Colonic mucosa (tissue), 4 donors: Measurements from ENCODE around the gene TMED10. TPM values are rescaled to one million over a fixed set of nuclear protein-coding genes. Genes with fewer than 3 reads are reported as not detected.

Source experiments
- DNase-seq: peaks from one replicate; pipeline ENCODE4 v3.0.0-alpha.2; 2020
- H3K27ac ChIP-seq: fragments of 200-600 bp; one replicate; pipeline ENCODE4 v1.8.0; 2021
- H3K27me3 ChIP-seq: fragments of 200-600 bp; one replicate; pipeline ENCODE4 v1.8.0; 2021
- H3K36me3 ChIP-seq: fragments of 200-600 bp; one replicate; pipeline ENCODE4 v1.8.0; 2021
- H3K4me1 ChIP-seq: fragments of 200-600 bp; one replicate; pipeline ENCODE4 v1.8.0; 2021; ENCODE audit warnings: mild to moderate bottlenecking
- H3K4me3 ChIP-seq: fragments of 200-600 bp; one replicate; pipeline ENCODE4 v1.8.0; 2021
- H3K9ac ChIP-seq, 2 donors: one replicate each; pipeline ENCODE4 v1.7.0; 2013; ENCODE audit warnings: control low read depth in 2 of 2, low read depth in 2 of 2, low read length in 2 of 2
- H3K9me3 ChIP-seq: fragments of 200-600 bp; one replicate; pipeline ENCODE4 v1.8.0; 2021
- intact Hi-C: fragments of 100-400 bp; cut with DNase I; formaldehyde crosslinking; loops from one replicate; pipeline ENCODE4 v1.14.1; 2022
- total RNA-seq, 2 donors: library from RNA; stranded (reverse); fragmentation: NEBNext Ultra II Directional in 1 of 2; extraction: Animal tissue kit (Norgen Biotek cat#: 25700) in 1 of 2; gene quantifications; one replicate each; pipeline ENCODE4 v1.2.1, GENCODE V29; 2021
- TF ChIP-seq, protein P1 (sequence below): fragments of 200-600 bp; IDR thresholded peaks from one replicate; pipeline ENCODE4 v1.8.0; 2022; ENCODE audit warnings: antibody characterized with exemption, mild to moderate bottlenecking
- donor health status: healthy.
- donor health status: DM: no; HTN: no; CAD: no.
- donor health status: DM: no; HTN: no; CAD: no.

Gene TMED10
- total RNA-seq, 2 donors from 2014 or later: 387 to 432 TPM

DNA sequence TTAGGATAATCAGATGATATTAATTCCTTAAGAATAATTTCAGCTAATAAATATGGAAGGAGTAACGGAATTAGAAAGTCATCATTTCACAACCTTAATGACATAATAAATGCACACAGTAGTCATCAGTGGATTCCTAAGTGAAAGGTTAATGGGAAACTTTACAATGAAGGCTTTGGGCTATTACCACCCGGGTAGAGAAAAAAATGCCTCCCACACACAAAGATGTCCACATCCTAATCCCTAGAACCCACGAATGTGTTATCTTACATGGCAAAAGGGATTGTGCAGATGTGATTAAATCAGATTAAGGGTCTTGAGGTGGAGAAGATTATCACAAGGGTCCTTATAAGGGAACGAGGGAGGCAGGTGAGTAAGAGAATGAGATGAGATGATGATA, 5.6 kb downstream of the TMED10 start:
- intact Hi-C loops: no loop called here
- TF ChIP-seq, protein P1, sequence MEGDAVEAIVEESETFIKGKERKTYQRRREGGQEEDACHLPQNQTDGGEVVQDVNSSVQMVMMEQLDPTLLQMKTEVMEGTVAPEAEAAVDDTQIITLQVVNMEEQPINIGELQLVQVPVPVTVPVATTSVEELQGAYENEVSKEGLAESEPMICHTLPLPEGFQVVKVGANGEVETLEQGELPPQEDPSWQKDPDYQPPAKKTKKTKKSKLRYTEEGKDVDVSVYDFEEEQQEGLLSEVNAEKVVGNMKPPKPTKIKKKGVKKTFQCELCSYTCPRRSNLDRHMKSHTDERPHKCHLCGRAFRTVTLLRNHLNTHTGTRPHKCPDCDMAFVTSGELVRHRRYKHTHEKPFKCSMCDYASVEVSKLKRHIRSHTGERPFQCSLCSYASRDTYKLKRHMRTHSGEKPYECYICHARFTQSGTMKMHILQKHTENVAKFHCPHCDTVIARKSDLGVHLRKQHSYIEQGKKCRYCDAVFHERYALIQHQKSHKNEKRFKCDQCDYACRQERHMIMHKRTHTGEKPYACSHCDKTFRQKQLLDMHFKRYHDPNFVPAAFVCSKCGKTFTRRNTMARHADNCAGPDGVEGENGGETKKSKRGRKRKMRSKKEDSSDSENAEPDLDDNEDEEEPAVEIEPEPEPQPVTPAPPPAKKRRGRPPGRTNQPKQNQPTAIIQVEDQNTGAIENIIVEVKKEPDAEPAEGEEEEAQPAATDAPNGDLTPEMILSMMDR: no peak
- Histone ChIP-seq H3K27ac (no peak overlapping the region), H3K4me3 (no peak overlapping the region), H3K36me3 (no peaks in the 10 kb centered on the region), H3K9ac (no peak overlapping the region), H3K9me3 (no peaks in the 10 kb centered on the region), H3K4me1 (peaks cover 18% of the 10 kb centered on the region), H3K27me3 (no peaks in the 10 kb centered on the region)
- DNase-seq: no peak

DNA sequence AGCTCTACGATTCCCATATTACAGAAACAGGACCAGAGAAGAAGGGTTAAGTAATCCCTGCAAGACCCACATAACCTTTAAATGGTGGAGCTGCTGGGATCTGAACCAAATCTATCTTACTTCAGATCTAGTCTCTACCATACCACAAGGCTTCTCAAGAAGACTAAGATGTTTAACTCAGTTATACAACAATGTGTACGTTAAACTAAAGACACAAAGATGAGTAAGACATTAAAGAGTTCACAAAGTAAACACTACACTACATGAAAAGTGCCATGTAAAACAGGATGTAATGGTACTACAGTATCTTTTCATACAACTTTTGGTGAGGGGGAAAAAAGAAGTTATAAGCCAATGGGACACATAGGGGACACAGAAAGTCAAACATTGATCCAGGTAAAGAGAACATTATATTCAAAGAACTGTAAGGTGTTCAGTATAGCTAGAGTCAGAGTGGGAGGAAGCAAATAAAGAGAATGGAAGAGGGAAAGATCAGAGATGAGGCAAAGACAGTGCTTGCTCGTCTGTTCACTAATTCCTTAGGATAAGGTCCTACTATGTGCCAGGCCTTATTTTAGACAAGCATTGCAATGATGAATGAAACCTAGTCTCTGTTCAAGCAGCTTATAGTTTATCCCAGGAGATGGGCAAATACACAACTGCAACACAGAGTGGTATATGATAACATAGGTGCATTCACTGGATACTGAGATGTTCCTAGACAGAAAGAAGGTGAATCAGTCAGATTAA, 7.7 kb downstream of the TMED10 start:
- H3K4me3 ChIP-seq: no peak overlapping the region
- TF ChIP-seq, protein P1: no peak
- H3K4me1 ChIP-seq: peaks cover 6% of the 10 kb centered on the region
- H3K9me3 ChIP-seq: no peaks in the 10 kb centered on the region
- no peak for DNase-seq
- no peak overlapping the region for H3K27ac ChIP-seq
- intact Hi-C loops: no loop called here
- H3K36me3 ChIP-seq: no peaks in the 10 kb centered on the region
- no peak overlapping the region for H3K9ac ChIP-seq
- H3K27me3 ChIP-seq: no peaks in the 10 kb centered on the region

DNA sequence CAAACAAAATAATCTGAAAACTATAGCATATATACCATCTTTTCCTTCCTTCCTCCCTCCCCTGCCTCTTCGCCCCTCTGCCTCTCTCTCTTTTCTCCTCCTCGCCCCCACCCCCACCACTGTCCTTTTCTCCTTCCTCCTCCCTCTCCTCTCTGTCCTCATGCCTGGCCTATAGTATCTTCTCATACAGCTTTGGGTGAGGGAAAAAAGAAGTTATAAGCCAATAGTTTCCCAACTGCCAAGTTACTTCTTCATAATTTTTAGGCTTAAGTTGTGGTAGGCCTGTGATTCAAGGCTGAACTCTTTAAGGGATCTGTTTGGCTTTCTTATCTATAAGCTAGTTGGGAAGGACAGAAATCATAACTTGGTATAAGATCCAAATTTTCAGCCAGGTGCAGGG, 9.1 kb downstream of the TMED10 start:
- Histone ChIP-seq H3K4me1 (no peaks in the 10 kb centered on the region), H3K36me3 (no peaks in the 10 kb centered on the region), H3K4me3 (no peak overlapping the region), H3K9ac (no peak overlapping the region), H3K27ac (no peak overlapping the region), H3K9me3 (no peaks in the 10 kb centered on the region), H3K27me3 (no peaks in the 10 kb centered on the region)
- TF ChIP-seq, protein P1: no peak
- DNase-seq: no peak
- intact Hi-C loops: no loop called here

DNA sequence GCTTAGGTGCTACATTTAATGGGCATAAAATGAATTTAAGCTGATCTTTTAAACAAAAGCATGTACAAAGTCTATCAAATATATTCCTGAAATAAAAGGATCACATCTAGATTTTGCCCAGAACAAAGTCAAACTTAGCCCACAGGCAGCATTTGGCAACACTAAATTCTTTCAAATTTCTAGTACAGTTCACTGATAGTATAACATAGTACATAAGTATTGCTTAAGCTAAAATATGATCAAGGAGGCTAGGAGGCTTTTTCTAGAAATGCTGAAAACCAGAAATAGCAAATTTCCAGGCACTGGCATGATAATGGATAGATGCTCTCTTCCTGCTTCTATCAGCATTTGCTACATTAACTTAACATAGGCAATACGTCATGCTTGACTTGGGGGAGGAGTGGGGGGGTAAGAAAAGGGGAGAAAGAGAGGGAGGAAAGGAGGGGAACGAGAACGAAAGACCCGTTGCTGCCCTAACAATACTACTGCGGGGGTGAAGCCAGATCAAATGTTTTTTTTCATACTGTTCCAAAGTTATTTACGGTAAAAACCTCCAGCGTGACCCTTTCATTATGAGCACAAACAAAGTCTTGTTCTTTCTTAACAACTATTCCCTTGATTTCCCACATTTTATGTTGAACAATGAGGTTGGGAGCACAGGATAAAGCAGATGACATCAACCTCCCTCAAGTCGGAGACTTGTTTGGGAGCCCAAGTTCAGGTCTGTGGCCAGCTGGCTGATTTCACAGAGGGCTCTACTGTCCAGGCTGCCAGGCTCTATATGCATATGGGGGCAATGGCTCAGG, 10.6 kb downstream of the TMED10 start:
- Histone ChIP-seq H3K9me3 (no peaks in the 10 kb centered on the region), H3K4me1 (no peaks in the 10 kb centered on the region), H3K4me3 (no peak overlapping the region), H3K36me3 (no peaks in the 10 kb centered on the region), H3K27me3 (no peaks in the 10 kb centered on the region), H3K27ac (no peak overlapping the region), H3K9ac (no peak overlapping the region)
- no peak for DNase-seq
- TF ChIP-seq, protein P1: no peak
- intact Hi-C loops: no loop called here

DNA sequence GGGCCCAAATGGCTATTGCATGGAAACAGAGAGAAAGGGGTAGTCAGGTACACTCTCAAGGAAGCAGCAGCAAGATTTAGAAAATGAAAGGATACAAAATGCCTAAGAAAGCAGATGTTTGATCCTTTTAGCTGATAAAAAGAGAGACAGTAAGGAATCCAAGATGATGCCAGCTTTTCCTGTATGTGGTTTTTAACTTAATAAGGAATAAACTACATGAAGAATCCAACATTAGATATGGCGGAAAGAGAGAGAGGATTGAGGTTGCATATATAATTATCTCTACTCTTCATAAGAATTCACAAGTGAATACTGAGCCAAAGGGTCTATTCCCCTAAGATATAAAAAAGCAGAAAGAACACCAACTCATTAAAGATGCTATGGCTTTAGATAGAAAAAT, 11.6 kb downstream of the TMED10 start:
- peaks cover 2% of the 10 kb centered on the region for H3K4me1 ChIP-seq
- DNase-seq: no peak

More for the DNA sequence above, 11.6 kb downstream of the TMED10 start:
- Histone ChIP-seq H3K9me3 (no peaks in the 10 kb centered on the region), H3K36me3 (no peaks in the 10 kb centered on the region), H3K27me3 (no peaks in the 10 kb centered on the region), H3K4me3 (no peak overlapping the region), H3K9ac (no peak overlapping the region), H3K27ac (no peak overlapping the region)
- TF ChIP-seq, protein P1: no peak
- intact Hi-C loops: no loop called here
